Cortex of kidney (tissue), 1 donor: ENCODE data around the gene MMP26.

Experiments used
- DNase-seq: peaks from one replicate; lab custom pipeline; 2025; lab: John Stamatoyannopoulos, UW

MMP26 gene

DNA sequence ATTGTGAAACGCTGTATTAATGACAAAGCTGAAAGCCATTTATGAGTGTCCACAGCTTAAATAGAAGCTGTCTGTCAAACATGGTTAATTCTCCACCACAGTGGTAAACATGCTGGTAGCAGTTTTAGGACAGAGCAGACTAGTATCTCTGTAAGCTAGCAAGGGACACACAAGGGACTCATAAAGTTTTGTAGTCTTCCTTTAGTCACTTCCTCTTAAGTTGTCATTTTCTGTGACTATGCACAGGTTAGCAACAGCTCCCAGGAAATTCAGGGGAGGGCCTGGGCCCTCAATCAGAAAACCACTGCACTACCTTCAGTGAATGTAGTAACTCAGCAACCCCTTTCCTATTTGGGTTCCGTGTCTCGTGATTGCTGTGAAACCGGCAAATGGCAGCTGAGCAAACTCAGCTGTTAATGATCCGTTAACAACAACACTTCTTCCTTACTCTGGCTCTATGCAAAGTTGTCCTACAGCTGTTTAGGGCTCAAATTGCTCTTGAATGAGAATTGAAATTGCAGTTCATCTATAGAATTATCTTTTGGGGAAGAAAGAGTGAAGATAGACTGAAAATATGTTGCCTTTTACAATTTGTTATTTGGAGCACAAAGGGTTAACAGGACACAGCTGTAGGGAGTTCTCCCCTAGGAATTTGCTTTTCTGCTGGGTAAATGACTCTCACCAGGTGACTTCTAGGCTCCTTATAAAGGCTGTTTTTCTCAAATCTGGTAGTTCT is at the start of gene MMP26:
MMP26 (plus strand) TSS at position 731 of the 736 bp plus-strand sequence.
- DNase-seq: no peak

DNA sequence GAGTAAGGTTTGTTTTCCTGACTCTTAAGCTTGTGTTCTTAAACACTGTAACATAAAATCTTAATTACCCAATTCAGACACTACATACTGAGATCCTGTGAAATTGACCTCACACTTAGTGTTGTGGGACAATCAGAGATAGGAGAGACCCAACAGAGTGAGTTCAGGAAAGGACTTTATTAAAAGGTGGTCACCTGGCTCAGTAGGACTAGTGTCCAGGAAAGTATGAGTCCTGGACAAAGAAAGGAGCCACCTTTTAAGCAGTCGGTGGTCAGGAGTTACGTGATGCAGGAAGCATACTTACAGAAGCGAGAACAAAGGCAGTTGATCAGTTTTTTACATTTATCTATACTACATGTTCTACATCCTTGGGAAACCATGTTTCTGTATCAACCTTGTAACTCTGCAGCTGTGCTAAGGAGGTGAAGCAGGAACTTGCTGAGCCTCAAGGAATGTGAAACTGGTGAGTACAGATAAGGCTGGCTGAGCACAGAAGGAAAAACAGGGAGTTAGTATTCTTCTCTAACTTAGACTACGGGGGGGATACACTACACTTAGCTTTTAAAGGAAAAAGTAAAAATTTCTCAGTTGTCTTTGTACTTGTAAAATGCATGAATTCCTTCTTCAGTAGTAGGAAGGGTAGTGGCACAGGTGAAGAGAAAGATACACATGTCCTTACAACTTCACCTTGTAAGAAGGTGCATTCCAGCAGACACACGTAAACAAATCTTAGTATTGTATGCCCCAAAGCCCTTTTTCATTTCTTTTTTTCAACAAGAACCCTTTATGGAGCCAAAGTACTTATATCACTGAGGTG is 45.7 kb upstream of the MMP26 start:
- no peak for DNase-seq

DNA sequence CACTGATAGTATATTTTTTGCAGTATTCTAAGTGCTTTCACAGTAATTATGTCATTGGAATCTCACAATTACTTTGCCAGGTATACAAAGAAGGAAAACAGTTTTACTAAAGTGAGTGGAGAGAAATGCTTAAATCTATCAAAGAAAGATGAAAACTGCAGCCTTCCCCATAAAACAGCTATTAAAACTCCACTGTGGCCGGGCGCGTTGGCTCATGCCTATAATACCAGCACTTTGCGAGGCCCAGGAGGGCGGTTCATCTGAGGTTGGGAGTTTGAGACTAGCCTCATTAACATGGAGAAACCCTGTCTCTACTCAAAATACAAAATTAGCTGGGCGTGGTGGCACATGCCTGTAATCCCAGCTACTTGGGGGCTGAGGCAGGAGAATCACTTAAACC is 41.7 kb upstream of the MMP26 start:
- DNase-seq: no peak

DNA sequence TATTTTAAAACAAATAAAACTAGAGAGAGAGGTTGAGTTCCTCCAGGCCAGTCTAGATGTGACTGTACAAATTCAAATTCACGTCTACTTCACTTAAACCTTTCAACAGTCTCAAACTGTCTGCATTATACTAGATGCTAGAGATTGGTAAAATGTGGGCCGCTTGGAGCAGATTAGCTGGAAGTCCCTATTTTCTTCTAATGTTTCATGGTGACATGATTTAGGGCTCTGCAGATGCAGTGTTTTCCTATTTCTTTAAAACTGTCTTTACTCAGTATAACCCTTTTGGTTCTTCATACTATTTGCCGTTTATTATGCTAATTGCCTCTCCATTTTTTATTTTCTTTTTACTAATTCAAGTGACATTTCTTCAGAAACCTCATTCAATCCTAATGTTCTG is 40.4 kb upstream of the MMP26 start:
- no peak for DNase-seq

DNA sequence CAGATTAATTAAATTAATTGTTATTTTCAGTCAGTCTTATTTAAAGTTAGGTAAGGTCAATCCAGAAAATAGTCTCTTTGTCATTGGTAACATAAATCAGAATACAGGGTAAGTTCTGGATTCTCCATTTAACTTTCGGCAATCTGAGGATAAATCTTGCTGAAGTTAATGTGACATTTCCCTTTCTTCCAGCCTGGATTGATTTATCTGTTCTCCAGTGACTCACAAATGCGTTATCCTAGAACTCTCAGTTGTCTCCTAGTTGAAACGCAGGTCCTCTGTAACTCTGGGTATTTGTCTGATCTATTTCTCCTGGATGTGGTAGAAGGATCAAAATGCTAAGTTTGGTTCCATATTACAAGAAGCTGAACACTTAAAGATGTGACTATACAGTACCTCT is 39.8 kb upstream of the MMP26 start:
- DNase-seq: no peak

DNA sequence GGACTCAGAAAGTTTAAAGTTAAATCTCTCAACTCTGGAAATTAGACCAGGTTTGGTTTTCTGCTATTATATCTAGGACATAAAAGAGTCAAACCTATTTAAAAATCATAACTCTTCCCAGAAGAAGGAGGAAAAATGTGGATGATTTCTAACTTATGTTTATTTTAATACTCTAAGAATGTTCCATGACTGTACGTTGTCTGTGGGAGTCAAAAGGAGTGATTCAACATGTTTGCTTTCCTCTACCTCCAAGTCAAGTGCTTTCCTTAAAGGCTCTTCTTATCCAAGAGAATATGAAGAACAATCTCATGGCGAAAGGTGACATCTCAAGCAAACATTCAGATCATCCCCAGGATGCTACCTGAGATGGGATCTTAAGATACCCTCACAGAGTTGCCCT is 39.2 kb upstream of the MMP26 start:
- no peak for DNase-seq

DNA sequence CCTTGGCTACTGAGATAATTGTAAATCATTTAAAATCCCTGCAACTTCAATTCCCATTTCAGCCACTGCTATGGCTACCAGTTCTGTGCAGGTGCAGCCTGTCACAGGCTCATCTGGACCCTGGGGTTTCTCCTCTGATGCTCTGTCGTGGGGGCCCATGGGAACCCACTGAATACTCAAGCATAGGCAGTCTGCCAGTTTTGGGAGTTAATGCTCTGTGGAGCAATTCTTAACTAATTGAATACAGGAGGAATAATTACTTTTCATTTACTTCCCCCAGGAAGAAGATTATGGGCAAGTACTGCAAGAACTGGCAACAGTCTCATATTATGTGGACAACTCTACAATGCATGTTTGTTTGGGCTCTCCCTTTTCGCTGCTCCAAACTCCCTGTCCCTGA is 32.8 kb upstream of the MMP26 start:
- no peak for DNase-seq

DNA sequence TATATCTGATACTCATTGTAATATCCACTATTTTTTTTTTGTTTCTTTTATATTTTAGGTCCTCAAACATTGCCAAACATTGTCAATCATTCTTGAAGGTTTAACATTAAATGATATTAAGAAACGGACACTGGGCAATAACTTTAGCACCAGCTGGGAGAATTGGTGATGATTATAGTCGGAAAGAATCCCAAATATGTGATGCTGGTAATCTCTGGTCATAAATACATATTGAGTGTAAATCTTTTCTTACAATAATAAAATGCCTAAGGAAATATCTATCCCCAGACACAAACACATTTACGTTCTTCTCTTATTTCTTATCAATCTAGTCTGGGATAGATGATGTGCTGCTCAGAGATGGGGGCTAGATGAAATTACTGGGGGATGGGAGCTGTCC is 32.1 kb upstream of the MMP26 start:
- DNase-seq: no peak

DNA sequence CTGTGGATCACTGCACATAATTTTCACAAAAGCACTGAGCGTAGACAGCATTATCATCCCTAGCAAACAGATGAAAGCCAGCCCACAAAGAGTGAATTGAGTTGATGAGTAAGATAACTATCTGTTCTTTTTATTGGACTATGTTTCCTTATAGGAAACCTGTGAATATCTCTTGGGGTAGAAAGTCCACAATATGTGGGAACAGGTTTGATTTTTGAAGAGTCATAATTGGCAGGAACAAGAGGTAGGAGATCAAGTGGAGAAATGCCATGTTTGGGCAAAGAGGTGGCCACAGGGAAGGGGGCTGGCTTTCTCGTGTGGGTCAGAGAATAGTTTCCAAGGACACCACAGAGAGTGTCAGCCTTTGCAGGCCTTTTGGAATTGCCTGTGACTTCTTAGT is 30.8 kb upstream of the MMP26 start:
- DNase-seq: no peak

DNA sequence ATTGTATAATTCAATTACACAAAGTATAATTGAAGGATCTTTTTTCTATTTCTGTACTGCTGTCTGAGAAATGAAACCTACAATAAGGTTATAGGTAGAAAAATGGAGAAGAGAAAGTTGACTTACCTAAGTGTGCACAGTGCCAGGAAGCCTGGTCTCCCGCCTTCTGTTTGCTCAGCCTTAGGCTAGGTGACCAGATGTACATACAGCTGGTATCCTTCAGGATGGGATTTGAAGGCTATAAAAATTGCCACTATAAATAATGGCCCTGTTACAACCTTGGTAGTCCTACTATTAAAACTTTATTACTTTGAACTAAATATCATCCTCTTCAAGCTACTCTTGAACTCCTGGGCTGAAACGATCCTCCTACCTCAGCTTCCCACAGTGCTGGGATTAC is 26.6 kb upstream of the MMP26 start:
- DNase-seq: no peak

DNA sequence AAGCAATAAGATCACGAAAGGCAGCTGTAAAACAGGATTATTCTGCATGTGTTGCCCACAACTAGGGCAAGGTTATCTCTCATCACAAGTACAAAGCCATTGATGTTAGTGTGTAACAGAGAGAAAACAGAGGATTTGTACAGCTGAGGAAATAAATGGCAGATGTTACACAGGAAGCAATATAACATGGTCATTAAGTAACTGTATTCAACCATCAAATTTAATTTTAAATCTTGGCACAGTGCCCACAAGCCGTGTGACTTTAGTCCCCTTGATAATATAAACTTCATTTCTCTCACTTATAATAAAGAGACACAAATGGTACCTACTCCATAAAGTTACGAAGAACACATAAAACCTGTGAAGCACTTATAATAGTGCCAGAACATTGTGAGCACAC is 24.2 kb upstream of the MMP26 start:
- no peak for DNase-seq

DNA sequence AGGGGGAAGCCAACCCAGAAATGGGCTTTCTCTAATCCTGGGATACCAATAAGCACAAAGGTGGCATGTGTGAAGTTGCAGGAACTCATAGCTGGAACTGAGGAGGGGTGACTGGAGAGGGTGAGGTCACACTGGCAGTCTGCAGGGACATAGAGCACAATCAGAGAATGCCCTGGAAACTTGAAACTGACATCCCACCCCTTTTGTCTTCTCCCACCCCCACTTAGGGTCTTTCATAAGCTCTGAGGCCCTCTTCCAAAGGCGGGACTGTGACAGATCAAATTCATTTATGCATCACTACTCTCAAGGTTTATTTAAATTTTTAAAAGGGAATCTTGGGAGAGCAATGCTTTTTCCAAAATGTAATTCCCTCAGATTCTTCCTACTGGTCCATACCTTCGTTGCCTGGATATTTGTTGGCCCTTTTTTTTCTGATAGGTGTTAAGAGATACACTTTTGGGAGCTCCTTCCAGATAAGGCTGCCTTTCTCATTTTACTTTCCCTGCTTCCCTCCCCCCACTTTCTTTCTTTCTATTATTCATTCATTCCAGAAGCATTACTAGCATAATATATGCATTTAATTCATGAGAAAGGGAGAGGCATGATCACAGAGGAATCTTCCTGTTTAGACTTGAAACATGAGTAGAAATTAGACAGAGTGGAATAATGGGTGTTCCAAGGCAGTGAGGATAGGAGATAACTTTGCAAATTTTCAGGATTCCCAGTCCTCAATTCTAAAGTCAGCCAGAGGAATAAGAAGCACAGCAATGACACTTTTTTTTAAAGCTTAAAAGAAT is 21.8 kb upstream of the MMP26 start:
- DNase-seq: no peak

DNA sequence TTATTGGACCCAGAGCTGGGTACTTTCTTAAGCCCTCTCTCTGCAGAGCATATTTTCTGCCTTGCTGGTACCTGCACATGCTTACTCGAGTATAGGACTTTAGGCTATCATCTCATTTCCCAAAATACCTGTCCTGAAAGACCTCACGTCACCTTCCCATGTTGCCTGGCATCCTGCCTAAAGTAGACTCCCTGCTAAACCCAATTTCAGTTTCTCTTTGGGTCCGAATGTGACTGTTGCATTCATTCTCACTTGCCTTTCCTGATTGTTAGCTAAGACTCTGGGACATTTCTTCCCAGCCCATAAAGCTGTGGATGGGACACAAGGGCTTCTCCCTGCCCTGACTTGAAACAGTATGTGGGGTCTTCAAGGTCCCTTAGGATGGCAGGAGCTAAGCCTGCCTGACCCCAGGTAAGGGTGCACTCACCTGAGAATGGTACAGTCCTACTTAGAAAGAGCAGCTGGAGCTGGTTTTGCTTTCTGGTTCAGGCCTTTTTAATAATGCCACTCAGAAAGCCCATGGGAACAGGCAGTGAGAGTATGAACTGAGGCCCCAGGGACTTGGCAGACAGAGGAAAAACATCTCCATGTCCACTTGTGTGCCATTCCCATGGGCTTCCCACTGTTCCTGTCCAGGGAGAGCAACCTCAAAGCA is 19.8 kb upstream of the MMP26 start:
- DNase-seq: no peak

DNA sequence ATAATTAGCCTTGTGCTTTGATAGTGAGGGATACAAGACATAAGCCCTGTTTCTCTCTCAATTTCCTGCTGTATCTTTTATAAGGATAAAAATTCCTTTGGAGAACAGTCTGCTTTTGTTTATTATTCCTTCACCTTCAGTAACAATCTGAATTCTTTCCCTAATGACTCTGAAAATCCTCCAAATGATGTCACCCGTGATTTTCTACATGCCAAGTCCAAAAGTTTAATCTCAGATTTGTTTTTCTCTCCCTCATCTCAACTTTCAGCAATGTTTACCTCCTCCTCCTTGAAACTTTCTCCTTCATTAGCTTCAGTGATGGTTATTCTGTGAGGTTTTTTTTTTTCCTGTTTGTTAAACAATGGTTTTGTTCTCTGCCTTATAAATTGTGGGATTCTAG is 9.1 kb upstream of the MMP26 start:
- no peak for DNase-seq

DNA sequence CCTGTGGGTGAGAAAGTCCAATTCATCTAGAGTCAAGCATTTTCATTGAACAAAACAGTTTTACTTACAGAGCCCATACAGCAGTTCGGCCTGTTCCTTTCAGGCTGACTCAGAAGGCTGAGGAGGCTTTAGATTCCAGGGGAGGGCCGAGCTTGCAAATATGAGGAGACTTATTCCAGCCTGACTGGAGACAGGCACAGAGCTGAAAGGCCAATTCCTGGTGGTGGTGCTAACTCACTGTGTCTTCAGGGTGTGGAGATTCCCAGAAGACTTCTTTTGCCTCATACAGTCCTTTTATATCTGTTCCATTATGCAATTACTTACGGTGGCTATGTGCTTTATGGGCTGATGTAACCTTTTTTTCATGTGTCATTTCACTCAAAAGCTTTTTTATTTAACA is 7.0 kb upstream of the MMP26 start, which contains the start of gene OR51E2:
OR51E2 (minus strand) TSS at position 269 of the 400 bp plus-strand sequence. CDS start 15,142 bp downstream, outside the sequence.
- no peak for DNase-seq

DNA sequence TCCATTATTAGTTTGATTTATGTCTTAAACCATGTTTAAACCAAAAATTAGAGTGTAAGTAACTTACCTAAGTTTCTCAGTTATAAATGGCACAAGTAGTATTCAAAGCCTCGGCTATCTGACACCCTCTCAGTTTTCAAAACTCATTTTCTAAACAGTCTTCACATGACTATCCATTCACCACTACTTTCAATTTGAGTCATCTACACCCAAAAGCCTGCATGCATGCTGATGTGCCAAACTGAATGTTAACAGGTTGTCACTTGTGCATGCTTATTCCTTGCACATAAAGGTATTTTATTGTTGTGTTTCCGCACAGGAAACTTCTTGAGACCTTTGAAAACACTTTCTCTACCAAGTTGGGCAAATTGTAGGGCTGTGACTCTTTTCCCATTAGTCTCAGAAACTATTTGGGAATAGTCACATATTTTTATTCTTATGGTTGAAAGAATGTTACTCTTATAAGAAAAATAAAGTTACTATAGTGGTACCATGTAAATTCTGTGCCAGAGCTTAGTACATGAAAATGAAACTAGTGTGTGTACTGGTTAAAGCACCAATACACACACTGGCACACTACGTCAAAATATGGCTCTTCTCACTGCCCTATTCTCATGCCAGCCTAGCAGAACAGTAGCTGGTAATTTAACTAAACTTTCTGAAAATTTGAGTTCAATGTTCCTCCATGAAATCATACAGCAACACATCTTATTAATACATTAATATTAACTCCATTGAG is 4.7 kb upstream of the MMP26 start:
- DNase-seq: no peak

DNA sequence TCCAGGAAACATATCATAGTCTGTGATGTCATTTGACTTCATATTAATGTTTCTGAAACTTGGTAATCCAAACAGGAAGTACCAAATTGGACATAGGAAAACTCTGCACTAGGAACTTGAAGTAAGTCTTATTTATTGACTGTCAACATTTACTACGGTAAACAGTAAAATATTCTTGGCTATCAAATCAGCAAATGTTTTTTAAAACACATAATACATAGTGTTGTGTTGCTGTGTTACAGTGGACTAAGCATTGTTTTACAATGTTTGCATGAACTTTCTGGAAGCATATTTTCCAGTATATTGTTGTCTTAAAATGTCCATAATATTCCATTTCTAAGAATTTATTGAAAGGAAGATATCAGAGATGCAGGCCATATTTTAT is 4.2 kb upstream of the MMP26 start:
- DNase-seq: no peak

DNA sequence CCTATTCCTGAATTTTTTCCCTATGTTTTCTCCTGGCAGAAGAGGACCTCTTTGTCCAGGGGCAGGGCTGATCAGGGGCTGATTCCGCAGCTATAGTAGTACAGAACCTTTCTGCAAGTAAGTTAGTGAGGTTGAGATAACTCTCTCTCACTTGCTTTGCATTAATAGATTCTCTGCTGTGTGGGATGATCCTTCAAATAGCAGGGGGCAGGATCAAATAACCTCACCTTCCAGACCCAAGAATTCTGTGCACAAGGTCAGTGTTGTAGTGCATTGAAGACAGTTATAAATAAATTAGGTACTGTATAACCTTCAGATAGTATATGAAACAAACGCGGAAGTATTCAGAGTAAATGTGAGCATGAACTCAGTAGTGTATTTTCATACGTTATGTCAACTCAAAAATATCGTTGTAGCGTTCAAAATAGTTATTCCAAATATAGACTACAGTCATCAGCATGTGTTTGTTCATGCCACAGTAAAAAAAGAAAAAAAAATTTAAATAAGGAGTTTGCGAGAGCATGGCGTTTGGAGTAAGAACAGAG is 278 bp downstream of the MMP26 start:
- DNase-seq: no peak

DNA sequence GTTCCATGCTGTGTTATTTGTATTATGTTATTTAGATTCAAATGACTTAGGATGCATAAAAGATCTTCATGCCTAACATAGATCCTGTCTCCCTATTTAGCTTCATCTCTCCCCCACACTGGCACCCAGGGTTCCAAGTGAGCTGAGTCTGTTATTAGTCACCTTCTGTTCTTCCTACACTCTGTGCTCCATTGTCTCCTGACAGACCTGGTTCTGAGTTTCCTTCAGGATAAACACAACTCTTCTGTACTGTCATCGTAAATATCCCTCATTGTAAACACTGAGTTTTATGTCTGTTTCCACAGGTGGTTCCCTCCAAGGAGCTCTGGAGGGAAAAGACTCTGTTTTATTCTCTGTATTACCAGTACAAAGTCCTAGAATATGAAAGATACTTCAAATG is 8.7 kb downstream of the MMP26 start:
- DNase-seq: no peak

DNA sequence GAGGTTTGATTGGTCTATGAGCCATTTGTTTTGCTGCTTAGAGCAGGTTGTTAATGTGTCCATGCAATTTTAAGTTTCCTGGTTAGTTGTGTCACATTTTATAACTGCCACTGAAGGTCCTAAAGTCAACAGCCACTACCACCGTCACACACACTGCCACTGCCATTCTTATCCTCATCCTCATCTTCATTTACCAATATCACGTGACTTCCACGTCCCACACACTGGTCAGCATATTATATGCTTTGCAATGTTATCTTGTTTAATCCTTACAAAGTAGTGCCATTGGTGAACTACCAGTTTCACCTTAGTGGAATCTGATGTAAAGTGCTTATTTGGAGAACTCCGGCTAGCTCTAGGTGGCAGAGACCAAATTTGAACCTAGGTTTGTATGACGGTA is 9.7 kb downstream of the MMP26 start:
- DNase-seq: no peak
